Kidney (tissue), 14 donors: ENCODE measurements around the gene TBC1D9B. TPM values are rescaled to one million over a fixed set of nuclear protein-coding genes. Genes with fewer than 3 reads are reported as not detected.

Experiments used
- DNase-seq, 5 donors: peaks; one replicate each; pipeline ENCODE4 v3.0.0-alpha.2; 2013 to 2020
- FAIRE-seq: peaks from 2 replicates; lab custom pipeline; 2012; peaks lifted over from hg19 to GRCh38; lab: Jason Lieb, UNC
- H3K27ac ChIP-seq, 2 donors: one replicate each; pipeline ENCODE4 v1.7.0; 2013; ENCODE audit warnings: low read depth in 2 of 2, low read length in 2 of 2, inconsistent platforms in 1 of 2
- H3K27me3 ChIP-seq: one replicate; pipeline ENCODE4 v1.7.1; 2013; ENCODE audit warnings: low read length, inconsistent platforms; ENCODE audit not compliant: control insufficient read depth, insufficient read depth
- H3K36me3 ChIP-seq, 3 donors: one replicate each; pipeline versions ENCODE4 v1.7.0 to v1.7.1; 2013; ENCODE audit warnings: low read length in 3 of 3, control low read depth in 1 of 3, inconsistent platforms in 1 of 3; ENCODE audit not compliant: insufficient read depth in 3 of 3, control insufficient read depth in 2 of 3
- H3K4me1 ChIP-seq, 3 donors: one replicate each; pipeline versions ENCODE4 v1.7.0 to v1.7.1; 2013; ENCODE audit warnings: low read length in 3 of 3, inconsistent platforms in 1 of 3, low read depth in 1 of 3; ENCODE audit not compliant: control insufficient read depth in 2 of 3, insufficient read depth in 2 of 3
- H3K4me3 ChIP-seq, 3 donors: one replicate each; pipeline versions ENCODE4 v1.7.0 to v1.8.1; 2013; ENCODE audit warnings: low read length in 3 of 3, control low read depth in 1 of 3, inconsistent platforms in 1 of 3
- H3K9ac ChIP-seq, 3 donors: one replicate each; pipeline versions ENCODE4 v1.7.0 to v1.7.1; 2013; ENCODE audit warnings: low read length in 3 of 3, control low read depth in 1 of 3, inconsistent platforms in 1 of 3
- H3K9me3 ChIP-seq, 3 donors: one replicate each; pipeline versions ENCODE4 v1.7.0 to v1.7.1; 2013; ENCODE audit warnings: low read length in 3 of 3, control low read depth in 1 of 3, inconsistent platforms in 1 of 3; ENCODE audit not compliant: control insufficient read depth in 2 of 3, insufficient read depth in 1 of 3
- CTCF ChIP-seq: IDR thresholded peaks from 3 replicates; pipeline ENCODE4 v1.5.1; 2012; ENCODE audit warnings: mild to moderate bottlenecking, moderate library complexity, borderline replicate concordance; ENCODE audit not compliant: insufficient read depth; ENCODE audit errors: extremely low read depth
- intact Hi-C: fragments of 100-400 bp; cut with DNase I; formaldehyde crosslinking; loops from one replicate; pipeline ENCODE4 v1.11.1; 2022
- polyA plus RNA-seq: library from polyadenylated mRNA; stranded (reverse); fragments of 350-450 nt; fragmentation: Illumina TruSeq; extraction: RNeasy Lipid Tissue Mini Kit (QIAGEN cat#74804); gene quantifications from one replicate; pipeline ENCODE4 v1.2.3, GENCODE V29; 2014; ENCODE audit warnings: low read depth, low replicate concordance; ENCODE audit not compliant: insufficient read depth
- total RNA-seq: library from RNA; stranded (reverse); fragmentation: NEBNext Ultra II Directional; extraction: Animal tissue kit (Norgen Biotek cat#: 25700); gene quantifications from one replicate; pipeline ENCODE4 v1.2.1, GENCODE V29; 2021
- donor health status: control.
- donor health status: control.
- donor health status: control.
- donor health status: control.
- donor health status: control.
- donor health status: DM: yes; HTN: yes; CAD: no.
- donor health status: Normal renal cell carcinoma (clear cell type).

Gene TBC1D9B
- total and polyA plus RNA-seq, 2 donors from 2014 or later = 49.5 to 117 TPM

- intact Hi-C loops = no loop called here
- Histone ChIP-seq H3K27me3 (no peaks in the 10 kb centered on the region), H3K9me3 (no peaks in the 10 kb centered on the region), H3K36me3 (no peaks in the 10 kb centered on the region), H3K27ac (no peak overlapping the region), H3K9ac (no peak overlapping the region), H3K4me1 (no peaks in the 10 kb centered on the region), H3K4me3 (no peak overlapping the region)
- DNase-seq (no peak), FAIRE-seq (no peak)
- TF ChIP-seq CTCF = no peak
Measured at GRCh38 chr5:179920175-179920574, 12.5 kb upstream of the TBC1D9B start.

- Histone ChIP-seq H3K36me3 (no peaks in the 10 kb centered on the region), H3K9me3 (no peaks in the 10 kb centered on the region), H3K27ac (no peak overlapping the region), H3K9ac (no peak overlapping the region), H3K27me3 (no peaks in the 10 kb centered on the region), H3K4me1 (no peaks in the 10 kb centered on the region), H3K4me3 (no peak overlapping the region)
- TF ChIP-seq CTCF = no peak
- FAIRE-seq (no peak), DNase-seq (no peak)
- intact Hi-C loops = no loop called here
Measured at GRCh38 chr5:179919487-179920060, 11.9 kb upstream of the TBC1D9B start.

- no peaks in the 10 kb centered on the region for H3K36me3 ChIP-seq
- H3K27ac ChIP-seq = no peak overlapping the region
- no peak overlapping the region for H3K4me3 ChIP-seq
- H3K9me3 ChIP-seq = no peaks in the 10 kb centered on the region
- DNase-seq = no peak
- H3K9ac ChIP-seq = no peak overlapping the region
- no peak for TF ChIP-seq CTCF
- H3K4me1 ChIP-seq = no peaks in the 10 kb centered on the region
- no peaks in the 10 kb centered on the region for H3K27me3 ChIP-seq
- intact Hi-C loops = no loop called here
- FAIRE-seq = no peak
Measured at GRCh38 chr5:179918742-179919486, 11.2 kb upstream of the TBC1D9B start.
